GM12878 (cell line): ENCODE results near the gene MAML2. TPM values are rescaled to one million over a fixed set of nuclear protein-coding genes. Genes with fewer than 3 reads are reported as not detected.

ENCODE experiments used
- ATAC-seq: fragments of 200-7000 bp; cut with Tn5 transposase; 3 replicates; pipeline ENCODE4 v1.9.1; 2020; ENCODE audit warnings: mild to moderate bottlenecking, moderate library complexity
- BruUV-seq: library from RNA; stranded (reverse); fragments of 400-500 nt; replicated peaks from 2 replicates; lab custom pipeline; 2021; lab: Mats Ljungman, UMichigan
- CTCF ChIA-PET: fragments of 300-600 bp; sonication (Branson Sonifier 250); formaldehyde crosslinking; extraction: SDS; loops from one replicate; lab custom pipeline; 2021; ENCODE audit warnings: inconsistent platforms; lab: Yijun Ruan, JAX
- POLR2A ChIA-PET: fragments of 350-600 bp; formaldehyde crosslinking; extraction: SDS; loops from one replicate; lab custom pipeline; 2021; ENCODE audit warnings: inconsistent platforms; lab: Charles Lee
- RAD21 ChIA-PET: fragments of 300-600 bp; sonication (Branson Sonifier 250); formaldehyde crosslinking; loops from one replicate; lab custom pipeline; 2023; ENCODE audit warnings: antibody characterized with exemption; ENCODE audit not compliant: unreplicated experiment; lab: Charles Lee
- SMC1A ChIA-PET: fragments of 300-600 bp; sonication (Branson Sonifier 250); formaldehyde crosslinking; loops from one replicate; lab custom pipeline; 2023; ENCODE audit not compliant: unreplicated experiment, uncharacterized antibody; lab: Charles Lee
- DNase-seq: peaks from one replicate; pipeline ENCODE4 v3.0.0-alpha.2; 2011; ENCODE audit warnings: low read depth, low spot score
- FAIRE-seq: peaks from 3 replicates; lab custom pipeline; 2011; peaks lifted over from hg19 to GRCh38; lab: Jason Lieb, UNC
- H2AFZ ChIP-seq: 2 replicates; pipeline ENCODE4 v1.6.0; 2011; ENCODE audit warnings: low read depth, low read length, control low read depth; ENCODE audit not compliant: control insufficient read depth
- H3K27ac ChIP-seq: 2 replicates; pipeline ENCODE4 v1.5.1; 2011; ENCODE audit warnings: control low read depth; ENCODE audit not compliant: control insufficient read depth, insufficient read depth
- H3K27me3 ChIP-seq, 2 experiments: replicated peaks in 1 of 2; 2 replicates each; pipeline versions ENCODE4 v1.6.0 to v1.6.1; 2011; ENCODE audit warnings: low read length in 1 of 2; ENCODE audit not compliant: control insufficient read depth in 2 of 2, insufficient read depth in 2 of 2
- H3K36me3 ChIP-seq, 2 experiments: 2 replicates each; pipeline ENCODE4 v1.5.1; 2011; ENCODE audit warnings: low read length in 1 of 2; ENCODE audit not compliant: control insufficient read depth in 2 of 2, insufficient read depth in 2 of 2
- H3K4me1 ChIP-seq: 2 replicates; pipeline ENCODE4 v1.6.1; 2011; ENCODE audit warnings: mild to moderate bottlenecking, low read length, moderate library complexity, mixed read lengths; ENCODE audit not compliant: control insufficient read depth, insufficient read depth
- H3K4me2 ChIP-seq: 2 replicates; pipeline ENCODE4 v1.6.0; 2011; ENCODE audit warnings: control low read depth; ENCODE audit not compliant: control insufficient read depth, insufficient read depth
- H3K4me3 ChIP-seq: fragments of 200-600 bp; sonication (generic); 2 replicates; pipeline ENCODE4 v1.5.1; 2016
- H3K79me2 ChIP-seq: 2 replicates; pipeline ENCODE4 v1.6.0; 2011; ENCODE audit warnings: low read length; ENCODE audit not compliant: control insufficient read depth, insufficient read depth
- H3K9ac ChIP-seq: 2 replicates; pipeline ENCODE4 v1.8.0; 2011; ENCODE audit warnings: low read length, control low read depth, mixed read lengths; ENCODE audit not compliant: control insufficient read depth, insufficient read depth
- H3K9me3 ChIP-seq: replicated peaks from 3 replicates; pipeline ENCODE4 v1.5.1; 2011; ENCODE audit warnings: mild to moderate bottlenecking, low read length; ENCODE audit not compliant: control insufficient read depth, insufficient read depth
- H4K20me1 ChIP-seq: 2 replicates; pipeline ENCODE4 v1.6.0; 2011; ENCODE audit not compliant: control insufficient read depth, insufficient read depth
- BCLAF1 ChIP-seq: fragments of 450-650 bp; IDR thresholded peaks from 2 replicates; pipeline ENCODE4 v1.6.1; 2017; ENCODE audit warnings: antibody characterized with exemption, mild to moderate bottlenecking, moderate library complexity
- CBX5 ChIP-seq: sonication (generic); IDR thresholded peaks from 2 replicates; pipeline ENCODE4 v1.6.1; 2016; ENCODE audit warnings: low read depth, moderate library complexity, mild to moderate bottlenecking, inconsistent platforms
- CREB1 ChIP-seq: IDR thresholded peaks from 2 replicates; pipeline ENCODE4 v1.6.1; 2012; ENCODE audit warnings: low read depth, mild to moderate bottlenecking, inconsistent platforms
- CUX1 ChIP-seq: IDR thresholded peaks from 2 replicates; pipeline ENCODE4 v1.6.1; 2012; ENCODE audit warnings: improper control_type of control experiment, low read depth, low read length; ENCODE audit not compliant: insufficient replicate concordance
- FOXK2 ChIP-seq: fragments of 450-650 bp; IDR thresholded peaks from 2 replicates; pipeline ENCODE4 v1.6.1; 2017; ENCODE audit warnings: mild to moderate bottlenecking, moderate library complexity
- GABPA ChIP-seq: IDR thresholded peaks from 2 replicates; pipeline ENCODE4 v1.6.1; 2014; ENCODE audit warnings: antibody characterized with exemption, low read depth, mild to moderate bottlenecking, inconsistent platforms
- HCFC1 ChIP-seq: fragments of 150-350 bp; IDR thresholded peaks from 2 replicates; pipeline ENCODE4 v1.6.1; 2014; ENCODE audit warnings: low read length
- HDAC6 ChIP-seq: fragments of 200-600 bp; sonication (generic); IDR thresholded peaks from one replicate; pipeline ENCODE4 v1.8.0; 2017; ENCODE audit warnings: antibody characterized with exemption; ENCODE audit not compliant: unreplicated experiment
- HDGF ChIP-seq: fragments of 450-650 bp; IDR thresholded peaks from 2 replicates; pipeline ENCODE4 v1.6.1; 2016; ENCODE audit warnings: antibody characterized with exemption
- IKZF2 ChIP-seq, 2 experiments: fragments of 450-650 bp; IDR thresholded peaks; 2 replicates each; pipeline ENCODE4 v1.6.1; 2017; ENCODE audit warnings: mild to moderate bottlenecking in 2 of 2, moderate library complexity in 2 of 2
- KDM1A ChIP-seq: fragments of 200-600 bp; sonication (generic); IDR thresholded peaks from 2 replicates; pipeline ENCODE4 v1.6.1; 2016; ENCODE audit warnings: borderline replicate concordance
- MXI1 ChIP-seq: fragments of 150-350 bp; IDR thresholded peaks from 2 replicates; pipeline ENCODE4 v1.6.1; 2011; ENCODE audit warnings: low read depth, mild to moderate bottlenecking, inconsistent platforms, low read length, improper control_type of control experiment
- NR2C1 ChIP-seq: fragments of 450-650 bp; IDR thresholded peaks from 2 replicates; pipeline ENCODE4 v1.6.1; 2017; ENCODE audit warnings: antibody characterized with exemption, mild to moderate bottlenecking, moderate library complexity
- SPI1 ChIP-seq: IDR thresholded peaks from 2 replicates; pipeline ENCODE4 v1.6.1; 2011; ENCODE audit warnings: low read depth, mild to moderate bottlenecking, low read length, moderate library complexity, borderline replicate concordance; ENCODE audit not compliant: insufficient read depth
- SREBF2 ChIP-seq: IDR thresholded peaks from 2 replicates; pipeline ENCODE4 v1.6.1; 2012; ENCODE audit warnings: mild to moderate bottlenecking, low read length
- STAT3 ChIP-seq: IDR thresholded peaks from 2 replicates; pipeline ENCODE4 v1.6.1; 2011; ENCODE audit warnings: low read depth, low read length, improper control_type of control experiment
- USF1 ChIP-seq: IDR thresholded peaks from 2 replicates; pipeline ENCODE4 v1.6.1; 2011; ENCODE audit warnings: borderline replicate concordance, low read depth, mild to moderate bottlenecking, moderate library complexity, mixed read lengths, low read length; ENCODE audit not compliant: insufficient read depth; ENCODE audit errors: extremely low read length
- WGBS: methylation state at CpG from one replicate; pipeline ENCODE4 v1.1.6; 2016; ENCODE audit warnings: low lambda C conversion rate; ENCODE audit not compliant: insufficient replicate concordance, insufficient coverage; ENCODE audit errors: missing lambda C conversion rate; 5-methylcytosine and 5-hydroxymethylcytosine counted together
- in situ Hi-C: fragments of 300-500 bp; cut with MboI; formaldehyde crosslinking; loops from 9 replicates; pipeline ENCODE4 v1.14.3; 2018; ENCODE audit warnings: mixed read lengths
- intact Hi-C: fragments of 100-400 bp; cut with micrococcal nuclease; formaldehyde crosslinking; loops from one replicate; pipeline ENCODE4 v1.14.2; 2022; ENCODE audit not compliant: unreplicated experiment
- polyA plus RNA-seq, 11 experiments: library from polyadenylated mRNA; depleted of rRNA in 4 of 11; unstranded in 6 of 11; stranded (reverse) in 5 of 11; fragments of >200 nt; fragmentation: Nextera tagmentation in 4 of 11; fragmentation: Illumina TruSeq in 1 of 11; extraction: Ambion mirVana in 4 of 11; extraction: Trizol in 1 of 11; gene quantifications; 1 replicate in 1 of 11; 2 replicates in 10 of 11; pipeline versions ENCODE4 v1.2.1 to v1.2.3, GENCODE V29; 2011 to 2016; ENCODE audit warnings: inconsistent platforms in 2 of 11, missing spikeins in 2 of 11, low read depth in 1 of 11
- total RNA-seq, 4 experiments: library from RNA; depleted of rRNA in 3 of 4; stranded (reverse); fragments of >200 nt in 3 of 4; fragmentation: Illumina TruSeq in 1 of 4; extraction: Trizol in 1 of 4; gene quantifications; 2 replicates each; pipeline versions ENCODE4 v1.2.1 to v1.2.3, GENCODE V29; 2013 to 2021

Gene MAML2
- total and polyA plus RNA-seq, 10 of the 15 experiments (the other 5 are each of a cell fraction or from before 2014, with no cell fraction given) = 2.5 to 15.1 (median 12.0) TPM

GRCh38 chr11:96306600-96306932, 36.4 kb downstream of the MAML2 start:
- Histone ChIP-seq H3K9ac (no peak overlapping the region), H2AFZ (no peak overlapping the region), H3K4me2 (no peak overlapping the region), H3K79me2 (peaks cover 40% of the 10 kb centered on the region), H3K9me3 (no peaks in the 10 kb centered on the region), H3K4me1 (no peaks in the 10 kb centered on the region), H3K36me3 (no peaks in the 10 kb centered on the region), H3K4me3 (no peak overlapping the region), H4K20me1 (no peaks in the 10 kb centered on the region; the same call in 1 of the 2 replicates), H3K27me3 (no peaks in the 10 kb centered on the region), H3K27ac (no peak overlapping the region)
- TF ChIP-seq KDM1A (no peak), CUX1 (no peak), BCLAF1 (no peak), USF1 (no peak), MXI1 (no peak), CREB1 (no peak), FOXK2 (no peak), IKZF2 (IDR thresholded peaks at IDR 0.05) (no peak), HDAC6 (no peak), GABPA (no peak), HDGF (no peak), HCFC1 (no peak), SPI1 (no peak), STAT3 (no peak), SREBF2 (no peak), CBX5 (no peak), NR2C1 (no peak)
- RAD21 ChIA-PET = interaction anchor here (1.2 kb wide), 1 partner anchor 12 kb away, joined by 3 read pairs; no protein-coding TSS in a partner anchor
- no TSS peak for BruUV-seq
- DNase-seq (no peak), ATAC-seq (no peak), FAIRE-seq (no peak)
- 79% methylated on average over 3 of the region's 3 CpGs for WGBS
- SMC1A ChIA-PET = interaction anchor here (0.8 to 2.2 kb wide), 5 partner anchors 13 to 35 kb away, joined by 3 to 8 read pairs (median 5); no protein-coding TSS in a partner anchor
- intact Hi-C loops = no loop called here
- CTCF ChIA-PET = interaction anchor here (1.0 to 1.4 kb wide), 3 partner anchors 8 to 36 kb away, joined by 4 to 6 read pairs (median 4); partner anchors contain the start of gene MAML2
- POLR2A ChIA-PET = interaction anchor here (0.9 kb wide), 1 partner anchor 10 kb away, joined by 3 read pairs; no protein-coding TSS in a partner anchor
- in situ Hi-C loops = no loop called here
